ENCODE results near the gene MICU1.
"Not testable (repeated sequence)": the region's sequence is repeated elsewhere in the genome, so short reads cannot be mapped to it uniquely, and the experiment has no call there.

The MICU1 gene

GRCh38 chr10:72379062-72379461 is 246.8 kb downstream of the MICU1 start:
- no peak for DNase-seq

- no peak for DNase-seq
Observed at GRCh38 chr10:72375585-72375984, 250.3 kb downstream of the MICU1 start.

- no peak for DNase-seq
Observed at GRCh38 chr10:72375173-72375572, 250.7 kb downstream of the MICU1 start.

DNA sequence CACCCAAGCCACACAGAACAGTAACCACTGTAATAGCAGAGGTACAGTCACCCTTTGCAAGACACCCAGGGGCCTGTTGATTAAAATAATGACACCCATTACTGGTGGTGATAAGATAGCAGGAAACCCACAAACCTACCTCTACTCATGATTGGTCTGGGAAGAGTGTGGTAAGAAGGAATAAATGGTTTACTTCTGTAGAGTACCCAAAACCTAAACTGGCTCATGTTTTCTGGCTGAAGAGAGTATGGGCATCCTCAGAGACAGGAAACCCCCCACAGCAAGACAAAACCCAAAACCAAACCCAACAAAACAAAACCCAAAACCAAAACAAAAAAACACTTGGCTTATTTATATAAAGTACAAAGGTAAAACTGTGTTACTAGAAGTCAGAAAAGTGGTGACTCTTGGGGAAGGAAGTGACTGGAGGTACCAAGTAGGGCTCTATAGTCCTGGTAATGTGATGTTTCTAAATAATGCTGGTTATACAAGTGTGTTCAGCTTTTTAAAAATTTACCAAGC is 255.6 kb downstream of the MICU1 start:
- no peak for DNase-seq

GRCh38 chr10:72367301-72367960 is 258.4 kb downstream of the MICU1 start:
- DNase-seq = no peak

- DNase-seq = no peak
Observed at GRCh38 chr10:72365106-72365895, 260.6 kb downstream of the MICU1 start.

- peak; percentile 85 to 93 for DNase-seq
Observed at GRCh38 chr10:72364239-72364777, 261.6 kb downstream of the MICU1 start.

DNA sequence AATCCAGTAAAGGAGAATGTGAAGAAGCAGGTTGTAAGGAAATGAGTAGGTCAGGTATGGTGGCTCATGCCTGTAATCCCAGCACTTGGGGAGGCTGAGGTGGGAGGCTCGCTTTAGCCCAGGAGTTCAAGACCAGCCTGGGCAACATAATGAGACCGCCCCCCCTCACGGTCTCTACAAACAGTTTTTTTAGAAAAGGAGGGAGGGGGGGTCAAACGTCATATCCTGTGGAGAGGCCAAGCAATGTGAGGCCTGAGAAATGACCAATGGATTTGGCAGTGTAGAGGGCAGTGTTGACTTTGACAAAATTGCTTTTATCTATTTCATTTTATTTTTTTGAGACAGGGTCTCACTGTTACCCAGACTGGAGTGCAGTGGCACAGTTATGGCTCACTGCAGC is 268.9 kb downstream of the MICU1 start:
- DNase-seq = no peak

- DNase-seq = no peak
Observed at GRCh38 chr10:72356115-72356514, 269.8 kb downstream of the MICU1 start.

DNA sequence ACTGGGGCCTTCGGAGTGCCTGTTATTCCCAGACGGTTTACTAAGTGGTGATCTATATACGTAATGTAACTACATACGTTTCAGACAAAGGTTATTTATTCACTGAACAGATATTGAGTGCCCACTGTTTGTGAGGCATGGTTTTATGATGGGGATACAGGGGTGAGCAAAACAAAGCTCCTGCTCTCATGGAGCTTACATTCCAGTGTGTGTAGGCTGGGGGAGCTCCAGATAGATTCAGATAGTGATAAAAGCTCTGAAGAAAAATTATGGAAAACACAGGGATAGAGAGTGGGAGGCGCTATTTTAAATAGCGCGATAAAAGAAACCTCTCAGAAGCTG is 270.7 kb downstream of the MICU1 start:
- no peak for DNase-seq

DNA sequence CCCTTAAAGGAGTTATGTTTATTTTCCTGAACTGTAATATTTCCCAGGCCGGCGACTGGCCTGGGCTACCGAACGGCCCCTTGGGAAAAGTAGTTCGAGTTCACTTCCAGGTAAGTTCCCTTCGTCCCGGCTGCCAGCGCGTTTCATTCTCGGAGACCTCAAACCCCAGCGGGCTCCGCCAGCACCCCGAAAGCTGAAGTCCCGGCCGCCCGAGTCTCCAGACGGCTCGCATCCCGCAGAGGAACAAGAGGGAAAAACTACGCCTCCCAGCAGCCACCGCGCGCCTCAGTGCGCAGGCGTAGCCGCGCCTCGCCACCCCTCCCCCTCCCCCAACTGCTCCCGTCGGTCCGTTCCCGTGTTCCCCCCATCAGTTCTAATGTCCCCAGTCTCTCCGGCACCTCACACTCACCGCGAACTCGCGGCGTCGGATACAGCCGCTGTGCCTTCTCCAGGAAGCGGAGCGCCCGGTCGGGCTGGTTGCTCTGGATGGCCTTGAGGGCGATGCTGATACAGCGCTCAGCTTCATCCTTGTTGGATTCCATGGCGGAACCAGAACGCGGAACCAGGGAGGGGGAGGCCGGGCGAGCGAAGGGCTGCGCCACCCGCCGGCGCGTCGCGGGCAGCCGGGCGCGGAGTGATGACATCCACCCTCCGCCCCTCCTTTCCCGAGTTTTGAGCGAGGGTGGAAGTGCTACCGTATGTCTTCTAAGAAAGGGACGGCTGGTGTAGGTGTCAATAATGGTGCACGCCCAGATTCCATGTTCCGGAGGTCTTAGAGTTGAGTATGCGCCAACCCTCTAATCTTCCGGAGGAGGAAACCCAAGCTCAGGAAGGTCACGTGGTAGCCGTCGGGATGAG is 271.3 kb downstream of the MICU1 start, which contains the start of gene DNAJB12:
TSS of gene DNAJB12 (minus strand) at position 564 of the 858 bp plus-strand sequence. CDS start at position 542, 22 bp downstream.
- peak; percentile 91 to 95 for DNase-seq

- peak in 1 of 2 donors; percentile 27 for DNase-seq
Observed at GRCh38 chr10:72353965-72354355, 271.9 kb downstream of the MICU1 start.

- DNase-seq = peak in 1 of 2 donors; percentile 24
Observed at GRCh38 chr10:72353028-72353964, 272.6 kb downstream of the MICU1 start.

DNA sequence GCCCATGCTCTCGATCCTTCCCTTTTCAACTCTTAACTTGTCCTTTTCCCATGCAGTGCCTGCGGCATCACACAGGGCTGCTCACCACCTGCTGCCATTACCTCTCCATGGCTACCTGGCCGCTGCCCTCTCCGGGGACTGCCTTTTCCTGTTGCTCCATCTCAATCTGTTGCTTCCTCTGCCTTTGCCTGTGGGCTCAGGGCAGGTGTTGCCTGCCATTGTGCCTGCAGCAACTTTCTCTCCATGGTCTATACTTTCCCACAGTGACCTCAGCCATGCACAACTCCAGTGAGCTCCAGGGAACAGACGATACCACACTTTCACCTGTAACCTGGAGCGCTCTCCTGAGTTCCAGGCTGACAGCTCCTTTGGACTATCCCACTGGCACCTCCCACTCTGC is 274.4 kb downstream of the MICU1 start:
- DNase-seq = no peak

- no peak for DNase-seq
Observed at GRCh38 chr10:72349438-72349837, 276.4 kb downstream of the MICU1 start.

GRCh38 chr10:72348282-72348681 is 277.6 kb downstream of the MICU1 start:
- no peak for DNase-seq

GRCh38 chr10:72346117-72346516 is 279.8 kb downstream of the MICU1 start:
- not testable (repeated sequence) for DNase-seq

DNA sequence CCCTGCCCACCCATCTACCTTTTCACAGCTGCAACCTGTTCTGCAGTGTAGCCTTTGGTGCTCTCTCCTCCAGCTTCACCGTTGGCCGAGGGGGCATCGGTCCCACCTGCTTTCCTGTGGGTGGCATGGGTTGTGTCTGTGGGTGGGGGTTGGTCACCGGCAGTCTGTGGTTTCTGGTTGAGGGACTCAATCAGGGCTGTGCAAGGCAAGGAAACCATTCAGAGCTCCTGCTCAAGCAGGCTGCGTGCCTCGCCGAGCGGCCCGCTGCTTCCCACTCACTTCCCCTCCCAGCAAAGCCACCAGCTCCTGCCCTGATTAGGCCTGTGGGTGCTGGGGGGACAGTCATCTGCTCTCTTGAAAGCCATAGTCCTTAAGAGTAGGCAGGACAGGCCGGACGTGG is 280.9 kb downstream of the MICU1 start:
- peak; percentile 36 to 47 for DNase-seq

GRCh38 chr10:72342911-72343310 is 283.0 kb downstream of the MICU1 start:
- DNase-seq = no peak

DNA sequence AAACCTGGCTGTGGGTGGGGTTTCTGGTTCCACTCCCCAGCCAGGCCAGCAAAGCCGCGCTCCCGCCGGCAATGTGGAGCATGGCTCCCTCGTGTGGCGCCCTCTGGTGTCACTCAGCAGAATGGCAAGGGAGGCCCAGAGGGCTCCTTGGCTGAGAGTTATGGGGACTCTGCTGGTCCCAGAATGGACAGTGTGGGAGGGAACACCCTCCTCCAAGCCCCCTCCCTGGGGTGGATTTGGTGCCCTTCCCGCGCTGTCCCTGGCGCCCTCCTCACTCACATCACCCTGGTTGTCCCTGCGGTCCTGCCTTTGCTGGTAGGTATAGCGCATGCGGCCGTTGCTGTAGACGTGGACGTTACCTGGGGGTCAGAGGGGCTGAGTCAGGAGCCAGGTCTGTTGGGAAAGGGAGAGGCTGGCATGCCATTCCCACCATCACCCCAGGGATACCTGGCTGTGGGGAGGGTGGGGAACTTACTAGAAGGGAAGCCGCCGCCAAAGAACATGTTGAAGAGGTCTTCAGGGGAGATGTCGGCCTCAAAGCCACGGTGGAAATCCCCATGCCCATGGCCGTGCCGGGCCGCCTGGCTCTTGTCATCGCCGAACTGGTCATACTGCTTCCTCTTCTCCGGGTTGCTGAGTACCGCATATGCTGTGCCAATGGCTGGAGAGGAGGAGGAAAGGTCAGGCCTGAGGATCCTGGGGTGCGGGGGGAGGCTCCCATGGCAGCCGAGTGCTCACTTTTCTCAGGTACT is 285.2 kb downstream of the MICU1 start:
- peak; percentile 72 to 84 for DNase-seq

GRCh38 chr10:72338180-72338579 is 287.7 kb downstream of the MICU1 start:
- no peak for DNase-seq

Data from inflammatory macrophage treated with lipopolysaccharide for 1 hour (primary cell).